Fibroblast of lung (primary cell): ENCODE data around the gene SH3TC2. TPM values are rescaled to one million over a fixed set of nuclear protein-coding genes. Genes with fewer than 3 reads are reported as not detected.

ENCODE experiments used
- DNase-seq, 2 donors: peaks; one replicate each; pipeline versions ENCODE4 v3.0.0 to v3.0.0-alpha.2; 2010; ENCODE audit warnings: low read depth in 2 of 2
- H2AFZ ChIP-seq: 2 replicates; pipeline ENCODE4 v1.5.1; 2012; ENCODE audit warnings: low read length, control low read depth, inconsistent platforms
- H3K27ac ChIP-seq: 2 replicates; pipeline ENCODE4 v1.5.1; 2011; ENCODE audit warnings: low read length, control low read depth; ENCODE audit not compliant: insufficient read depth
- H3K27me3 ChIP-seq: 2 replicates; pipeline ENCODE4 v1.5.1; 2011; ENCODE audit warnings: mild to moderate bottlenecking, low read length; ENCODE audit not compliant: control insufficient read depth, insufficient read depth
- H3K36me3 ChIP-seq: 2 replicates; pipeline ENCODE4 v1.5.1; 2011; ENCODE audit warnings: low read length; ENCODE audit not compliant: control insufficient read depth, insufficient read depth
- H3K4me1 ChIP-seq: 2 replicates; pipeline ENCODE4 v1.5.1; 2011; ENCODE audit warnings: low read length; ENCODE audit not compliant: control insufficient read depth, insufficient read depth; ENCODE audit errors: extremely low read depth
- H3K4me2 ChIP-seq: 2 replicates; pipeline ENCODE4 v1.5.1; 2011; ENCODE audit warnings: low read length, control low read depth; ENCODE audit not compliant: insufficient read depth; ENCODE audit errors: extremely low read depth
- H3K4me3 ChIP-seq, 4 experiments: fragments of 200-600 bp in 1 of 4; sonication (generic) in 1 of 4; replicated peaks in 1 of 4; 2 replicates each; pipeline ENCODE4 v1.5.1; 2011 to 2016; ENCODE audit warnings: low read length in 4 of 4, low read depth in 3 of 4, mild to moderate bottlenecking in 3 of 4, control low read depth in 2 of 4, inconsistent platforms in 1 of 4, mixed read lengths in 1 of 4; ENCODE audit not compliant: insufficient read depth in 1 of 4; ENCODE audit errors: control extremely low read depth in 1 of 4
- H3K79me2 ChIP-seq: 2 replicates; pipeline ENCODE4 v1.5.1; 2012; ENCODE audit warnings: mild to moderate bottlenecking, low read length, inconsistent platforms; ENCODE audit not compliant: control insufficient read depth, insufficient read depth
- H3K9ac ChIP-seq: 2 replicates; pipeline ENCODE4 v1.5.1; 2011; ENCODE audit warnings: mild to moderate bottlenecking, low read length, control low read depth; ENCODE audit not compliant: insufficient read depth
- H3K9me3 ChIP-seq: 2 replicates; pipeline ENCODE4 v1.5.1; 2012; ENCODE audit warnings: low read depth, low read length; ENCODE audit not compliant: control insufficient read depth, insufficient read depth
- H4K20me1 ChIP-seq: 2 replicates; pipeline ENCODE4 v1.5.1; 2011; ENCODE audit warnings: low read length; ENCODE audit not compliant: control insufficient read depth, insufficient read depth; ENCODE audit errors: extremely low read depth
- CTCF ChIP-seq, 2 donors: IDR thresholded peaks in 1 of 2; conservative IDR thresholded peaks in 1 of 2; 1 replicate in 1 of 2; 2 replicates in 1 of 2; pipeline ENCODE4 v1.5.1; 2011 to 2012; ENCODE audit warnings: low read length in 2 of 2, control low read depth in 1 of 2, inconsistent platforms in 1 of 2, low read depth in 1 of 2, mild to moderate bottlenecking in 1 of 2
- EZH2 ChIP-seq: IDR thresholded peaks from 2 replicates; pipeline ENCODE4 v1.5.1; 2012; ENCODE audit warnings: low read length, control low read depth, mild to moderate bottlenecking; ENCODE audit errors: missing control alignments
- polyA plus RNA-seq, 2 donors: library from polyadenylated mRNA; depleted of rRNA in 1 of 2; stranded (reverse) in 1 of 2; unstranded in 1 of 2; fragments of >200 nt; gene quantifications; 2 replicates each; pipeline ENCODE4 v1.2.1, GENCODE V29; 2011 to 2012; ENCODE audit warnings: missing spikeins in 1 of 2
- total RNA-seq: library from RNA; depleted of rRNA; stranded (reverse); fragments of >200 nt; gene quantifications from 2 replicates; pipeline ENCODE4 v1.2.1, GENCODE V29; 2014

Gene SH3TC2
- total and polyA plus RNA-seq, 2 donors (not counting 1 experiment from before 2014, with no cell fraction given), result 0.83 to 3.2 TPM

GRCh38 chr5:149040421-149040820 lies 22.4 kb downstream of the SH3TC2 start:
- H2AFZ ChIP-seq, result no peak overlapping the region
- DNase-seq, result peak in 1 of 2 donors; percentile 72
- no peaks in the 10 kb centered on the region for H3K36me3 ChIP-seq
- H3K4me2 ChIP-seq, result no peak overlapping the region
- H4K20me1 ChIP-seq, result no peaks in the 10 kb centered on the region
- TF ChIP-seq EZH2 (no peak), CTCF (conservative IDR thresholded peaks at IDR 0.05 in 1 of 2, IDR thresholded peaks at IDR 0.05 in 1 of 2; ENCODE audit: low read depth in 1 of 2, low read length in 2 of 2) (no peak)
- H3K79me2 ChIP-seq, result no peaks in the 10 kb centered on the region
- H3K4me1 ChIP-seq, result peaks cover 2% of the 10 kb centered on the region
- no peak overlapping the region for H3K4me3 ChIP-seq
- H3K9me3 ChIP-seq, result no peaks in the 10 kb centered on the region
- no peaks in the 10 kb centered on the region for H3K27me3 ChIP-seq
- H3K27ac ChIP-seq, result no peak overlapping the region
- no peak overlapping the region for H3K9ac ChIP-seq

- Histone ChIP-seq H3K4me3 (no peak overlapping the region), H4K20me1 (no peaks in the 10 kb centered on the region), H3K36me3 (no peaks in the 10 kb centered on the region), H3K9ac (no peak overlapping the region), H2AFZ (no peak overlapping the region), H3K4me2 (no peak overlapping the region), H3K79me2 (no peaks in the 10 kb centered on the region), H3K27me3 (no peaks in the 10 kb centered on the region), H3K4me1 (peaks cover 2% of the 10 kb centered on the region), H3K27ac (no peak overlapping the region), H3K9me3 (no peaks in the 10 kb centered on the region)
- peak in 1 of 2 donors; percentile 42 for DNase-seq
- TF ChIP-seq CTCF (conservative IDR thresholded peaks at IDR 0.05 in 1 of 2, IDR thresholded peaks at IDR 0.05 in 1 of 2; ENCODE audit: low read depth in 1 of 2, low read length in 2 of 2) (no peak), EZH2 (no peak)
Observed at GRCh38 chr5:149039506-149039905, 23.4 kb downstream of the SH3TC2 start.

- Histone ChIP-seq H3K9ac (no peak overlapping the region), H3K4me1 (peaks cover 2% of the 10 kb centered on the region)
- no peak for DNase-seq
Observed at GRCh38 chr5:149038336-149039080, 24.4 kb downstream of the SH3TC2 start.

More at GRCh38 chr5:149038336-149039080, 24.4 kb downstream of the SH3TC2 start:
- TF ChIP-seq CTCF (conservative IDR thresholded peaks at IDR 0.05 in 1 of 2, IDR thresholded peaks at IDR 0.05 in 1 of 2; ENCODE audit: low read depth in 1 of 2, low read length in 2 of 2) (no peak), EZH2 (no peak)
- Histone ChIP-seq H3K27ac (no peak overlapping the region), H3K4me2 (no peak overlapping the region), H3K9me3 (no peaks in the 10 kb centered on the region), H3K36me3 (no peaks in the 10 kb centered on the region), H4K20me1 (no peaks in the 10 kb centered on the region), H3K4me3 (no peak overlapping the region), H3K79me2 (no peaks in the 10 kb centered on the region), H3K27me3 (no peaks in the 10 kb centered on the region), H2AFZ (no peak overlapping the region)
